Activated naive CD8-positive, alpha-beta T cell treated with anti-CD3 and anti-CD28 coated beads, Interleukin-2, amount 10 ng/mL, durations not matched to agents 7 days and 5 days (primary cell): ENCODE measurements around the gene PUSL1. TPM values are rescaled to one million over a fixed set of nuclear protein-coding genes. Genes with fewer than 3 reads are reported as not detected.

Experiments
- ATAC-seq: fragments of 150-1000 bp; cut with Tn5 transposase; one replicate; pipeline ENCODE4 v1.10.0; 2021; ENCODE audit warnings: low read depth, moderate library complexity
- POLR2A ChIA-PET: fragments of 350-600 bp; sonication (Branson Sonifier 250); formaldehyde crosslinking; loops from one replicate; lab custom pipeline; 2021; ENCODE audit warnings: antibody characterized with exemption; lab: Charles Lee
- DNase-seq: peaks from one replicate; pipeline ENCODE4 v3.0.0; 2021
- H3K27ac Mint-ChIP-seq: one replicate; pipeline ENCODE4 v1.8.0; 2022; ENCODE audit warnings: mild to moderate bottlenecking, mixed read lengths
- H3K27me3 Mint-ChIP-seq: one replicate; pipeline ENCODE4 v1.8.0; 2022; ENCODE audit warnings: mild to moderate bottlenecking, moderate library complexity, mixed read lengths
- H3K36me3 Mint-ChIP-seq: one replicate; pipeline ENCODE4 v1.8.0; 2021; ENCODE audit warnings: mild to moderate bottlenecking, mixed read lengths
- H3K4me1 Mint-ChIP-seq: one replicate; pipeline ENCODE4 v1.8.0; 2021; ENCODE audit warnings: mixed read lengths
- H3K4me3 Mint-ChIP-seq: one replicate; pipeline ENCODE4 v1.8.0; 2022; ENCODE audit warnings: mild to moderate bottlenecking, moderate library complexity, mixed read lengths
- H3K9me3 Mint-ChIP-seq: one replicate; pipeline ENCODE4 v1.8.0; 2021; ENCODE audit warnings: mixed read lengths
- total RNA-seq, 2 experiments: library from RNA; stranded (reverse); gene quantifications; one replicate each; pipeline ENCODE4 v1.2.3, GENCODE V29; 2021

Gene PUSL1
- total RNA-seq, 2 experiments from 2014 or later: 22.3 to 22.4 TPM

DNA sequence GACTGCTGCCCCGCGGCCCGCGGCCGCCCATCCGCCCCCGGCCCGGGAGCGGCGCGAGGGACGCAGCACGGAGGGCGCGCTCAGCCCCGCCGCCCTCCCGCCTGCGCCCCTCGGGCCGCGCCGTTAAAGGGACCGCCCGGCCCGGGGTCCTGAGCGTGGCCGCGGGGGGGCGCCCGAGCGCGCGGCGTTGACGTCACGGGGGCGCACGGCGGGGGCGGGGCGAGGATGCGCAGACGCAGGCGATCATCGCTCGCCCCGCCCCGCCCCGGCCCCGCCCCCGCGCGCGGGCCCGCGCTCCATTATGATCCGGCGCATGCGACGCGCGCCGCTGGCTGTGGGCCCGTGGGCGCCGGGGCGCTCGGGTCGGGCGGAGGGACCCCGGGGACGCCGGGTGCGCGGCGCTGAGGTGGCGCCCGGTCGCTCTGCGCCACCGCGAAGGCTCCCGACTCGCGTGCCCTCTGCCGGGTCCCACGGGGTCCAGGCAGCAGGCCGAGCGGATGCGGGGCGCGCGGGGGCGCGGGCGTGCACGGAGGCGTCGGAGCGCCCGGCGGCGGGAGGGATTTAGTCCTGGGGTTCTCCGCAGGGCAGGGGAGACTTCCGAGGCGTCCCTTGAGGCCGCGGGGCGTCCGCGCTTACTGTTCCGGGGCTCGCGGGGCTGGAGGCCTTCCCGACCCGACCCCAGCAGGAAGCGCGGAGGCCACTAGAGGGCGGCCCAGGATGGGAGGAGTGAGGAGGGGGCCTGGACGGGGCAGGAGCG lies 41.0 kb downstream of the PUSL1 start, which contains the start of gene DVL1:
TSS of gene DVL1 (minus strand) at position 163 of the 757 bp plus-strand sequence. CDS start 353 bp downstream, outside the sequence.
- DNase-seq (peak; percentile 90), ATAC-seq (peak; percentile 76)
- Mint-ChIP-seq H3K27ac (peak within 1 kb of the TSS; percentile 38), H3K36me3 (no peaks in the 10 kb centered on the region), H3K27me3 (peaks cover 23% of the 10 kb centered on the region), H3K4me1 (peaks cover 8% of the 10 kb centered on the region), H3K9me3 (no peaks in the 10 kb centered on the region), H3K4me3 (peak within 1 kb of the TSS; percentile 75)
- POLR2A ChIA-PET: interaction anchor here (1.5 kb wide), 1 partner anchor 44 kb away, joined by 3 read pairs; no protein-coding TSS in a partner anchor

DNA sequence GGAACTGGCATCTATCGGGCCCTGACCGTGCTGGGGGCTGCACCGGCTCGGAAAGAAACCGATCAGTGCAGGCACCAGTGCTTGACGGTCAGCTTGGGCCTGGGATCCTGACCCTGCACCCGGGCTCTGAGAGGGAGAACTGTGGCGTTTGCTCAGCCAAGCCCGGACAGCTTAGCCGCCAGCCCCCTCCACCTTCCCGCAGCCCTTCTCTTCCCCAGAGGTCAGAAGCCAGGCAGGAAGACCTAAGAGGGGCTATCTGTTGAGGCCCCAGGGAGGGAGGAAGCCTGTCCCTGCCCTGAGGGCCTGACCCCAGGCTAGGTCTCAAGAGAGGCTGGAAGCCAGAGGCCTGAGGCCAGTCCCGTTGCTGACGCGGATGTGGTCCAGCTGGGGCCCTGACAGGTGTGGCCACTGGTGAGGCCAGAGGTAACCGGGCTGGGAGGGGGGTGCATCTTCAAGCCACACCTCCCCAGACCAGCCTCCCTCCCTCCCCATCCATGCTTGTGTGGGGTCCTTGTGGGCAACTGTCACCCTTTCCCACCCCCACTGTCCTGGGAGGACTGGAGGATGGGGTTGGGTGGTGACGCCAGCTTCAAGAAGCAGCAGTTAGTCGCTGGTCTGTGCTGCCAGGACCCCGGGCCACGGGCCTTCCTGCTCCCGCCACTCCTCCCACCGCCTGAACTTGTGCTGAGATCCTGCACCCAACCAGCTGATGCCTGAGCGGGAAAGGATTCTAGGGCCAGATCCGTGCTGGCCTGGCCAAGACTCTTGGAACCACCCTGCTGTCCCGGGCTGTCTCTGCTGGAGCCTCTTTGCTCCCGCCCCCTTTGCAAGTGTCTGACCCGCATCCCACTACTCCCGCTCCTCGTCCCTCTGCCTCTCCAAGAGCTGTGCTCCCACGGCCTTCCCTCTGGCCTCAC lies 43.4 kb downstream of the PUSL1 start:
- peak overlapping the region; percentile 72 for H3K27ac Mint-ChIP-seq
- H3K4me3 Mint-ChIP-seq: peak overlapping the region; percentile 65
- no peaks in the 10 kb centered on the region for H3K36me3 Mint-ChIP-seq
- peaks cover 8% of the 10 kb centered on the region for H3K4me1 Mint-ChIP-seq
- POLR2A ChIA-PET: interaction anchor here (0.6 to 1.0 kb wide), 2 partner anchors 24 to 472 kb away, joined by 3 read pairs; no protein-coding TSS in a partner anchor
- H3K27me3 Mint-ChIP-seq: peaks cover 23% of the 10 kb centered on the region
- no peaks in the 10 kb centered on the region for H3K9me3 Mint-ChIP-seq
- DNase-seq (no peak), ATAC-seq (no peak)

DNA sequence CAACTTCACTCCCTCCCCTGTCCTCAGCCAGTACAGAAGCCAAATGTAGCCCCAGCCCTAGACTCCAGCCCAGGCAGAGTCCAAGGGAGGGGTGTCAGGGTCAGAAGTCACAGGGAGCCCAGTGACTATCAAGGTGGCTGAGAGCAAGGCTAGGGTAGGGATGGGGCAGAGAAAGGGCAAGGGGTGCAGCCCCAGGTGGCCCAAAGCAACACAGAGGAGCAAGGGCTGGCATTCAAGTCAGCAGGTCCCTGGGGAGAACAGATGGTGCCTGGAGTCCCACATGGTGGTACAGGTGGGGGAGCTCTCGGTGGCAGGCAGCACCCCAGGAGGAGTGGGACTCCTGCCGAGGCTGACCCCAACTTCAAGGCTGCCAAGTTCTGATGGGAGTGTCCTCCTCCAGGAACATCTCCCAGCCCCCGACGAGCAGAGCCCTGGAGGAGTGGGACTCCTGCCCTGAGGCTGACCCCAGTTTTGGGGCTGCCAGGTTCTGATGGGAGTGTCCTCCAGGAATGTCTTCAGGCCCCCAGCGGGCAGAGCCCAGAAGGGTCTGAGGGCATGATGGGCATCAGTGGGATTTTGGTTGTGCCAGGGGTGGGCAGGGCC lies 44.5 kb downstream of the PUSL1 start:
- peaks cover 28% of the 10 kb centered on the region for H3K27me3 Mint-ChIP-seq
- ATAC-seq (no peak), DNase-seq (no peak)
- H3K9me3 Mint-ChIP-seq: no peaks in the 10 kb centered on the region
- H3K36me3 Mint-ChIP-seq: no peaks in the 10 kb centered on the region
- no peak overlapping the region for H3K27ac Mint-ChIP-seq
- POLR2A ChIA-PET: no interaction called here
- peaks cover 4% of the 10 kb centered on the region for H3K4me1 Mint-ChIP-seq
- H3K4me3 Mint-ChIP-seq: no peak overlapping the region

- H3K27ac Mint-ChIP-seq: no peak overlapping the region
- no peak for ATAC-seq
- H3K36me3 Mint-ChIP-seq: no peaks in the 10 kb centered on the region
- peaks cover 4% of the 10 kb centered on the region for H3K4me1 Mint-ChIP-seq
- H3K4me3 Mint-ChIP-seq: no peak overlapping the region
- no peak for DNase-seq
- POLR2A ChIA-PET: no interaction called here
- H3K27me3 Mint-ChIP-seq: peaks cover 28% of the 10 kb centered on the region
- H3K9me3 Mint-ChIP-seq: no peaks in the 10 kb centered on the region
Observed at GRCh38 chr1:1353389-1354151, 45.2 kb downstream of the PUSL1 start.

- DNase-seq: no peak
- no peak for ATAC-seq
- Mint-ChIP-seq H3K4me3 (no peak overlapping the region), H3K27ac (no peak overlapping the region), H3K27me3 (peaks cover 31% of the 10 kb centered on the region), H3K36me3 (no peaks in the 10 kb centered on the region), H3K9me3 (no peaks in the 10 kb centered on the region), H3K4me1 (peaks cover 11% of the 10 kb centered on the region)
- POLR2A ChIA-PET: interaction anchor here (0.6 kb wide), 1 partner anchor 17 kb away, joined by 3 read pairs; no protein-coding TSS in a partner anchor
Observed at GRCh38 chr1:1354271-1355247, 46.2 kb downstream of the PUSL1 start.

DNA sequence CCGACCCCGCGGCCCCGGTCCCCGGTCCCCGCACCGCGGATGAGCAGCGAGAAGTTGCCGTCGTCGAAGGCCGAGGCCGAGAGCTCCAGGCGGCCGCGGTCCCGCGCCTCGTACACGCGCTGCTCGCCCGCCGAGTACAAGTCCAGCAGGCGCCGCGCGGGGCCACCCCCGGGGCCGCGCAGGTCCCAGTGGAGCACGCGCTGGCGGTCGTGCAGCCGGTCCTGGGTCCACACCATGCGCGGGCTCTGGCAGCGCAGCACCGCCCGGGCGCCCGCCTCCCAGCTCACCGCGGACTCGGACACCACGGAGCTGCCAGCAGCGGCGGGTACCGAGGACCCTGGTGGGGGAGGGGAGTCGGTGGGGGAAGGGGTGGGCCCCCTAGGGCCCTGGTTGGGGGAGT lies 47.0 kb downstream of the PUSL1 start:
- Mint-ChIP-seq H3K27me3 (peaks cover 31% of the 10 kb centered on the region), H3K9me3 (no peaks in the 10 kb centered on the region), H3K4me1 (peaks cover 11% of the 10 kb centered on the region), H3K27ac (no peak overlapping the region), H3K36me3 (no peaks in the 10 kb centered on the region), H3K4me3 (no peak overlapping the region)
- peak; percentile 54 for DNase-seq
- POLR2A ChIA-PET: interaction anchor here (0.6 kb wide), 1 partner anchor 16 kb away, joined by 3 read pairs; no protein-coding TSS in a partner anchor
- ATAC-seq: peak; percentile 17

GRCh38 chr1:1356166-1356795 lies 47.9 kb downstream of the PUSL1 start:
- no peak overlapping the region for H3K27ac Mint-ChIP-seq
- peaks cover 15% of the 10 kb centered on the region for H3K4me1 Mint-ChIP-seq
- no peak for DNase-seq
- H3K9me3 Mint-ChIP-seq: no peaks in the 10 kb centered on the region
- no peak overlapping the region for H3K4me3 Mint-ChIP-seq
- POLR2A ChIA-PET: no interaction called here
- H3K27me3 Mint-ChIP-seq: peaks cover 31% of the 10 kb centered on the region
- no peaks in the 10 kb centered on the region for H3K36me3 Mint-ChIP-seq
- no peak for ATAC-seq

DNA sequence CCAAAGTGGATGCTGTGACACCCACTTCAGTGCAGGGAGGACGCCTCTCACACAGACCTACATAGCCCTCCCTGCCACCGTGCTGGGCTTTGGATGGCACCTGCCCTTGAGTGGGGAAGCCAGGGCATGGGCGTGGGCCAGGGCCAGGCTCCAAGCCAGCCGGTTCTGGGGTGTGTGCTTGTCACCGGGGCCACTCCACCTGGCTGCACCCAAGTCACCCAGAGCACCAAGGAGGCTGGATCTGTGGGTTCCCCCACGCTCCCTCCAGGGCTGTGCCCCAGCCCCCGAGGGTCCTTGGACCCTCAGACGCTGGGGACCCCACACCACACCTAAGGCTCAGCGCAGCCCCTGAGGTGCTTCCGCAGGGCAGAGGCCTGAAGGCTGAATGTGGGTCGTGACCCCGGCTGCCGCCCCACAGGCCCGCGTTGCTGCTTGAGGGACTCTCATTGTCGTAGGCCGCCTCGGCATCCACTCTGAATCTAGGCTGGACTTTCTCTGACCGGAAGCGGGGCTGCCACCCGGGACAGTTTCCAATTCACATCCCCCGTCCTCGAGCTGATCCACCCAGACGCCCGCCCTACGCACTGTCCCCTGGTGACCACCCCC lies 48.5 kb downstream of the PUSL1 start:
- DNase-seq: no peak
- POLR2A ChIA-PET: interaction anchor here (0.9 to 2.8 kb wide), 2 partner anchors 14 to 18 kb away, joined by 3 to 11 read pairs; partner anchors contain the start of gene AURKAIP1
- Mint-ChIP-seq H3K9me3 (no peaks in the 10 kb centered on the region), H3K4me3 (no peak overlapping the region), H3K4me1 (peaks cover 15% of the 10 kb centered on the region), H3K27ac (no peak overlapping the region), H3K27me3 (peaks cover 31% of the 10 kb centered on the region), H3K36me3 (no peaks in the 10 kb centered on the region)
- no peak for ATAC-seq

DNA sequence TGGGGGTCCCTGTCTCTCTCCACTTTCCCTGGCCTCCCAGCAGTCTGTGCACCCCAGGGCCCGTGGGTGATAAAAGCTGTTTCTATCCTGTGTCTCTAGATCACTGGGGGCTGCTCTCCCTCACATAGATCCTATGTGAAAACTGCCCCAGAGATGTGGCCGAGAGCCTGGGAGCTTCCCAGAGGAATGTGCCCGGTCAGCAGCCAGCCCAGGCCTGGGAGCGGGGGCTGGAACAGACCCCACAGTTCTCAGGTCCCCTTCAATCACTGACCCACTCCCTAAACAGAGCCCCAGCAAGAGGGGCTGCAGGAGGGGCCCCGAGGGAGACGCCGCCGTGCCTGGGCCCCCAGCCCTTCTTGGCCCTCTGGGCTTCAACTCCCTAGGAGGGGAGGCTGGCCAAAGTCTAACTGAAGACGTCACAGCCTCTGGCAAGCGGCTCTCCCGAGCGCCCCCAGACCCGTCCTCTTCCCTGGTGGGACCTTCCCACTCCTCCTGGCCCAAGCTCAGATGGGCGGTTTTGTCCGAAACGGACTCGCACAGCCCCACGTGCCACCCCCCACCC lies 49.6 kb downstream of the PUSL1 start:
- Mint-ChIP-seq H3K9me3 (no peaks in the 10 kb centered on the region), H3K27ac (no peak overlapping the region), H3K4me1 (peaks cover 12% of the 10 kb centered on the region), H3K4me3 (no peak overlapping the region), H3K36me3 (no peaks in the 10 kb centered on the region), H3K27me3 (peaks cover 25% of the 10 kb centered on the region)
- ATAC-seq: no peak
- DNase-seq: no peak
- POLR2A ChIA-PET: interaction anchor here (2.8 kb wide), 1 partner anchor 13 kb away, joined by 11 read pairs; no protein-coding TSS in a partner anchor

GRCh38 chr1:1358433-1359271 lies 50.3 kb downstream of the PUSL1 start, which contains the start of gene MXRA8:
Gene MXRA8, minus strand, starts transcription at chr1:1358555. Its CDS starts 51 bp downstream, at chr1:1358504.
- no peak for DNase-seq
- no peak within 1 kb of the TSS for H3K4me3 Mint-ChIP-seq
- POLR2A ChIA-PET: interaction anchor here (1.0 to 2.8 kb wide), 2 partner anchors 12 to 16 kb away, joined by 4 to 11 read pairs; partner anchors contain the start of gene AURKAIP1
- H3K27me3 Mint-ChIP-seq: peaks cover 18% of the 10 kb centered on the region
- H3K9me3 Mint-ChIP-seq: no peaks in the 10 kb centered on the region
- H3K4me1 Mint-ChIP-seq: peaks cover 12% of the 10 kb centered on the region
- no peak for ATAC-seq
- H3K27ac Mint-ChIP-seq: peak within 1 kb of the TSS; percentile 32
- no peaks in the 10 kb centered on the region for H3K36me3 Mint-ChIP-seq
